ENCODE measurements around the gene PHF1. TPM values are rescaled to one million over a fixed set of nuclear protein-coding genes. Genes with fewer than 3 reads are reported as not detected.

PHF1 gene
- total RNA-seq, 1 donor from 2014 or later: 74.3 TPM

DNA sequence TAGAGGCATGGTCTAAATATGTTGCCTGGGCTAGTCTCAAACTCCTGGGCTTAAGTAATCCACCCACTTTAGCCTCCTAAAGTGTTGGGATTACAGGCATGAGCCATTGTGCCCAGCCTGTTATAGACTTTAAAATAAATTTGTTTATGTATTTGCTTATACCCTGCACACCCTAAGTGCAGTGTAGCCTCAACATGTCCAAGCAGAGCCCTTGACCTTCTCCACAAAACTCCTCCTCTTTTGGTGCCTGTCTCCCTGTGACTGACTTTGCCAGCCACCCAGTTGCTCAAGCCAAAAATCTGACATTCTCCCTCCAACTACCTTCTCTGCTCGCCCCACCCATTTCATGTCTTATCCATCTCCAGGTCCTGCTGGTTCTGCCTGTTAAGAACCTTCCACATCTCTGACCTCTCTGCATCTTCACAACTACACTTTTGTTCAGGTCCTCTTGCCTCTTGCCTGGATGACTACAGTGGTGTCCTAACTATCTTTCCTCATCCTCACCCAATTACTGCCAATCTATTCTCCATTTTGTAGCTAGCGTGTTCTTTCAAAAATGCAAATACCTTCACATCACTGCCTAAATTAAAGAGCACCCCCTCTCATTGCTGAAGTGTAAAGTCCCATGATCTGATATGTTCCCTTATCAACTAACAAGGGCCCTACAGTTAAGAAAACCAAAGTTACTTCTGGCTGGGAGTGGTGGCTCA, 30.4 kb upstream of the PHF1 start:
- TF ChIP-seq, protein P1, sequence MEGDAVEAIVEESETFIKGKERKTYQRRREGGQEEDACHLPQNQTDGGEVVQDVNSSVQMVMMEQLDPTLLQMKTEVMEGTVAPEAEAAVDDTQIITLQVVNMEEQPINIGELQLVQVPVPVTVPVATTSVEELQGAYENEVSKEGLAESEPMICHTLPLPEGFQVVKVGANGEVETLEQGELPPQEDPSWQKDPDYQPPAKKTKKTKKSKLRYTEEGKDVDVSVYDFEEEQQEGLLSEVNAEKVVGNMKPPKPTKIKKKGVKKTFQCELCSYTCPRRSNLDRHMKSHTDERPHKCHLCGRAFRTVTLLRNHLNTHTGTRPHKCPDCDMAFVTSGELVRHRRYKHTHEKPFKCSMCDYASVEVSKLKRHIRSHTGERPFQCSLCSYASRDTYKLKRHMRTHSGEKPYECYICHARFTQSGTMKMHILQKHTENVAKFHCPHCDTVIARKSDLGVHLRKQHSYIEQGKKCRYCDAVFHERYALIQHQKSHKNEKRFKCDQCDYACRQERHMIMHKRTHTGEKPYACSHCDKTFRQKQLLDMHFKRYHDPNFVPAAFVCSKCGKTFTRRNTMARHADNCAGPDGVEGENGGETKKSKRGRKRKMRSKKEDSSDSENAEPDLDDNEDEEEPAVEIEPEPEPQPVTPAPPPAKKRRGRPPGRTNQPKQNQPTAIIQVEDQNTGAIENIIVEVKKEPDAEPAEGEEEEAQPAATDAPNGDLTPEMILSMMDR (IDR thresholded peaks at IDR 0.05): no peak
- intact Hi-C loops (cut with DNase I): no loop called here
- Histone ChIP-seq H3K27me3 (no peaks in the 10 kb centered on the region), H3K4me3 (no peak overlapping the region), H3K36me3 (no peaks in the 10 kb centered on the region), H3K27ac (no peak overlapping the region), H3K9me3 (no peaks in the 10 kb centered on the region), H3K4me1 (peaks cover 8% of the 10 kb centered on the region)
- DNase-seq (no peak), ATAC-seq (no peak)

DNA sequence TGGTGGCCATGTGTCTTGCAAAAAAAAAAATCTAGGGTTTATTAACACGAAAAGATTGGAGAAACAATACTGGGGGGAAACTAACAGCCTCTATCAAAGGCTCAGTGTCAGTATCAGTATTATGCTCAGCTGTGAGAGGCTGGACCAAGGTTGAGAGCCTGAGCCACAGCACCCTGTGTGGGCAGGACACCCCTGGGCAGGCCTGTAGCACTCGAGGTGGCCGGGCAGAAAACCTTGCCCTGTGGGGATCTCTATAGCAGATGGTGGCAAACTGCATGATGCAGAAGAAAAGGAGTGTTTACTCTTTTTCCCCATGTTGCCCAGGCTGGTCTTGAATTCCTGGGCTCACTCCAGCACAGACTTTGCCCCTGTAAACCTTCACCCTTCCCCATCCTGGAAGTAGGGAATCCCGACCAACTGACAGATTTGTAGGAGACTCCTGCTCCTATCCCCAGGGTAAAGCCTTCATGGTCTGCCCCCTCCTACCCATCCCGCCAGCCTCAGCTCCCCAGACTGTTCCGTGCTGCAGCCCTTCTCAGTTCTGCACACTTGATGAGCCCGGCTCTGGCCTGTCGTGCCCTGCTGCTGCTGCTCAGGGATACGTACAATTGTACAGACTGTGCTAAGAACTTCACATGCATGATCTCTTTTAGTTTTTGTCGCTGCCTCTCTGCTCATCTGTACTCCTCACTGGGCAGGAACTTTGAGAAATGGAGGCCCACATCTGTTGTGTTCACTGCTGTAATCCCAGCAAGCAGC, 27.2 kb upstream of the PHF1 start:
- DNase-seq: no peak
- Histone ChIP-seq H3K4me3 (no peak overlapping the region), H3K27me3 (no peaks in the 10 kb centered on the region), H3K4me1 (no peaks in the 10 kb centered on the region), H3K27ac (no peak overlapping the region), H3K36me3 (no peaks in the 10 kb centered on the region), H3K9me3 (no peaks in the 10 kb centered on the region)
- TF ChIP-seq, protein P1 (IDR thresholded peaks at IDR 0.05): no peak
- intact Hi-C loops (cut with DNase I): no loop called here
- no peak for ATAC-seq

DNA sequence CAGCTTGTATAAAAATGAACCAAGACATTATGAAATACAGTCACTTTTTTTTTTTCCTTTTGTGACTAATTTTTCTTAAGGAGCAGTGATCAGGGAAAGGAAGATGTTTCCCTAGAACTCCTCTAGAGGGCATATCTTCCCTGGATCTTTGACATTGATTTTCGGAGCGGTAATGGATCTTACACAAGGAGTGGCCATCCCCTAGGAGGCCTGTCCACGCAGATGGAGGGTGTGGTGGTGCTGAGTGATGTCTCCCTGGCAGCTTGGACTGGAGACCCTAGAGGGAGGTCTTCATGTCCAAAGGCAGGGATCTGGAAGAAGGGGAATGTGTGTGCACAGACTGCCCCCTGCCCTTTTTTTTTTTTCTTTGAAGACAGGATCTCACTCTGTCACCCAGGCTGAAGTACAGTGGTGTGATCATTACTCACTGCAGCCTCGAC, 26.2 kb upstream of the PHF1 start:
- DNase-seq (no peak), ATAC-seq (peak; percentile 61)
- Histone ChIP-seq H3K4me3 (no peak overlapping the region), H3K27me3 (no peaks in the 10 kb centered on the region), H3K4me1 (no peaks in the 10 kb centered on the region), H3K9me3 (no peaks in the 10 kb centered on the region), H3K36me3 (no peaks in the 10 kb centered on the region), H3K27ac (no peak overlapping the region)
- intact Hi-C loops (cut with DNase I): no loop called here
- TF ChIP-seq, protein P1 (IDR thresholded peaks at IDR 0.05): peak; percentile 31

DNA sequence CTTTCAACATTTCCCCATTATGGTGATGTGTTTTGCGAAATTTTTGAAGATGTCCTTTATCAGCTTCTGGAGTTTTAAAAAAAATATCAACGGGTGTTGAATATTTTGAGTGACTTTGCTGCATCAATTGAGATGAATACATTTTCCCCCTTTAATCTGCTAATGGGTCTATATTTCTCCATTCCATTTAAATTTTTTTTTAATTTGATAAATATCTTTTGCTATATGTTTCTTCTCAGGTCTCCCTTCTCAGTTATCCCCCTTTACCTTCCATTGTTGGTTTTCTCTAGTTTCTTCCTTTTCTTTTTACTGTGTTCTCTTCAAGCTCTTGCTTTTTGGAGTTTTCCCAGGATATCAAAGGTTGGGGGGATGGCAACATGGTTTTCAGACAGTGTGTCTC, 20.6 kb upstream of the PHF1 start:
- Histone ChIP-seq H3K9me3 (no peaks in the 10 kb centered on the region), H3K4me1 (peaks cover 12% of the 10 kb centered on the region), H3K27ac (no peak overlapping the region), H3K4me3 (no peak overlapping the region), H3K36me3 (no peaks in the 10 kb centered on the region), H3K27me3 (no peaks in the 10 kb centered on the region)
- intact Hi-C loops (cut with DNase I): no loop called here
- TF ChIP-seq, protein P1 (IDR thresholded peaks at IDR 0.05): no peak
- ATAC-seq (no peak), DNase-seq (no peak)

DNA sequence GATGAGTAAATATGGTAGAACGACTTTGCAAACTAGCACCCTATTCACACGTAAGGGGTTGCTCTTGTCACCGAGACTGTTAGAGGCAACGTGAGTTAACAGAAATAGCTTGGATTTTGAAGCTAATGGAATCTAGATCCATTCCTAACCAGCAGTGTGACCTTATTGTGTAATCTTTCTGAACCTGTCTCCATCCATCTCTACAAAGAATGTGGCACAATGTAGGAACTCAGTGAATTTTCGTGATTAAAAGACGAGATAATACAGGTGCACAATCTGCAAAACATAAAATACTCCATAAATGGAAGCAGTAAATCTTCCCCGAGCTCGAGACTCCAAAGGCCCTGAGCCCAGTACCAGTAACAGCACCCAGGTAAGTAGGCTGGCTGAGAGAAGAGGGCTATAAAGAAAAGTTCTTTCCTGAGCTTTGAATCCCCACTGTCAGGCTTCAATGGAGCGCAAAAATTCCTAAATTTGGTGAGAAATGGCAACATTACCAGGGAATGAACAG, 20.0 kb upstream of the PHF1 start:
- no peaks in the 10 kb centered on the region for H3K9me3 ChIP-seq
- peak overlapping the region; percentile 93 for H3K27ac ChIP-seq
- peak overlapping the region; percentile 60 for H3K4me3 ChIP-seq
- no peak for ATAC-seq
- peaks cover 12% of the 10 kb centered on the region for H3K4me1 ChIP-seq
- H3K36me3 ChIP-seq: no peaks in the 10 kb centered on the region
- TF ChIP-seq, protein P1 (IDR thresholded peaks at IDR 0.05): no peak
- no peak for DNase-seq
- H3K27me3 ChIP-seq: no peaks in the 10 kb centered on the region
- intact Hi-C loops (cut with DNase I): no loop called here
